B cell (primary cell): ENCODE data around the gene LPIN3. TPM values are rescaled to one million over a fixed set of nuclear protein-coding genes. Genes with fewer than 3 reads are reported as not detected.

Experiments used
- ATAC-seq: fragments of 200-7000 bp; cut with Tn5 transposase; one replicate; pipeline ENCODE4 v1.10.0; 2021; ENCODE audit warnings: low read depth, mild to moderate bottlenecking, moderate number of reproducible peaks, moderate library complexity
- CTCF ChIA-PET: fragments of 350-600 bp; sonication (Branson Sonifier 250); formaldehyde crosslinking; loops from one replicate; lab custom pipeline; 2021; ENCODE audit warnings: antibody characterized with exemption, inconsistent platforms; lab: Charles Lee
- POLR2A ChIA-PET: fragments of 350-600 bp; sonication (Branson Sonifier 250); formaldehyde crosslinking; loops from one replicate; lab custom pipeline; 2021; ENCODE audit warnings: antibody characterized with exemption; lab: Charles Lee
- DNase-seq: peaks from one replicate; pipeline ENCODE4 v3.0.0; 2013
- H2AFZ ChIP-seq: 2 replicates; pipeline ENCODE4 v1.6.1; 2012; ENCODE audit warnings: mild to moderate bottlenecking, low read depth, low read length; ENCODE audit not compliant: insufficient read depth, poor library complexity, severe bottlenecking
- H3K27ac ChIP-seq, 2 donors: 1 replicate in 1 of 2; 2 replicates in 1 of 2; pipeline ENCODE4 v1.5.1; 2012 to 2013; ENCODE audit warnings: low read length in 2 of 2, mild to moderate bottlenecking in 2 of 2, moderate library complexity in 1 of 2
- H3K27me3 ChIP-seq, 4 experiments: fragments of 200-600 bp in 1 of 4; sonication (generic) in 1 of 4; replicated peaks in 1 of 4; 1 replicate in 2 of 4; 2 replicates in 2 of 4; pipeline versions ENCODE4 v1.6.1 to v1.7.0; 2013 to 2016; ENCODE audit warnings: low read length in 3 of 4, mild to moderate bottlenecking in 2 of 4, mixed read lengths in 1 of 4, moderate library complexity in 1 of 4; ENCODE audit not compliant: insufficient read depth in 4 of 4, control insufficient read depth in 3 of 4; ENCODE audit errors: control extremely low read depth in 1 of 4
- H3K36me3 ChIP-seq, 2 experiments: replicated peaks in 1 of 2; 1 replicate in 1 of 2; 2 replicates in 1 of 2; pipeline versions ENCODE4 v1.6.1 to v1.7.1; 2013; ENCODE audit warnings: low read length in 1 of 2; ENCODE audit not compliant: insufficient read depth in 2 of 2, control insufficient read depth in 1 of 2; ENCODE audit errors: control extremely low read depth in 1 of 2, extremely low read depth in 1 of 2
- H3K4me1 ChIP-seq, 2 donors: fragments of 200-600 bp in 1 of 2; sonication (generic) in 1 of 2; 1 replicate in 1 of 2; 2 replicates in 1 of 2; pipeline versions ENCODE4 v1.5.1 to v1.6.1; 2013 to 2017; ENCODE audit warnings: low read length in 2 of 2; ENCODE audit not compliant: control insufficient read depth in 2 of 2, insufficient read depth in 2 of 2
- H3K4me2 ChIP-seq: replicated peaks from 2 replicates; pipeline ENCODE3; 2012; ENCODE audit warnings: mild to moderate bottlenecking, low read depth, low read length; ENCODE audit not compliant: poor library complexity, severe bottlenecking
- H3K4me3 ChIP-seq, 5 experiments: fragments of 200-600 bp in 1 of 5; sonication (generic) in 1 of 5; 1 replicate in 3 of 5; 2 replicates in 2 of 5; pipeline versions ENCODE4 v1.5.1 to v1.7.0; 2011 to 2016; ENCODE audit warnings: low read length in 4 of 5, mild to moderate bottlenecking in 4 of 5, low read depth in 2 of 5, control low read depth in 1 of 5, moderate library complexity in 1 of 5; ENCODE audit not compliant: insufficient read depth in 1 of 5; ENCODE audit errors: control extremely low read depth in 1 of 5, extremely low read depth in 1 of 5
- H3K79me2 ChIP-seq: fragments of 200-600 bp; sonication (generic); one replicate; pipeline ENCODE4 v1.6.0; 2016; ENCODE audit warnings: low read length; ENCODE audit not compliant: control insufficient read depth, insufficient read depth
- H3K9ac ChIP-seq: fragments of 200-600 bp; sonication (generic); 2 replicates; pipeline ENCODE4 v1.6.1; 2017; ENCODE audit warnings: mild to moderate bottlenecking, low read length, moderate library complexity
- H3K9me3 ChIP-seq, 3 donors: one replicate each; pipeline versions ENCODE4 v1.6.1 to v1.7.1; 2013; ENCODE audit warnings: low read length in 2 of 3; ENCODE audit not compliant: control insufficient read depth in 2 of 3, insufficient read depth in 1 of 3; ENCODE audit errors: control extremely low read depth in 1 of 3
- H4K20me1 ChIP-seq: 2 replicates; pipeline ENCODE4 v1.6.0; 2012; ENCODE audit warnings: mild to moderate bottlenecking, low read length; ENCODE audit not compliant: insufficient read depth, control insufficient read depth, poor library complexity, severe bottlenecking
- H3K27ac Mint-ChIP-seq: one replicate; pipeline ENCODE4 v1.8.0; 2021; ENCODE audit warnings: mixed read lengths
- H3K27me3 Mint-ChIP-seq: one replicate; pipeline ENCODE4 v1.8.0; 2021; ENCODE audit warnings: mixed read lengths
- H3K4me1 Mint-ChIP-seq: one replicate; pipeline ENCODE4 v1.8.0; 2021; ENCODE audit warnings: mixed read lengths
- H3K4me3 Mint-ChIP-seq: one replicate; pipeline ENCODE4 v1.8.0; 2021; ENCODE audit warnings: mixed read lengths
- H3K9me3 Mint-ChIP-seq: one replicate; pipeline ENCODE4 v1.8.0; 2022; ENCODE audit warnings: mixed read lengths; ENCODE audit not compliant: insufficient read depth
- EZH2 ChIP-seq: IDR thresholded peaks from 2 replicates; pipeline ENCODE4 v1.6.1; 2012; ENCODE audit warnings: borderline replicate concordance, low read depth, mild to moderate bottlenecking, moderate library complexity, low read length; ENCODE audit not compliant: insufficient read depth, poor library complexity, severe bottlenecking
- WGBS: methylation state at CpG from one replicate; pipeline ENCODE4 v1.1.5; 2013; ENCODE audit warnings: missing lambda C conversion rate; ENCODE audit not compliant: insufficient coverage; 5-methylcytosine and 5-hydroxymethylcytosine counted together
- intact Hi-C: fragments of 100-400 bp; cut with micrococcal nuclease; formaldehyde crosslinking; loops from one replicate; pipeline ENCODE4 v1.10.0; 2022
- polyA plus RNA-seq: library from polyadenylated mRNA; depleted of rRNA; stranded (reverse); fragments of >200 nt; gene quantifications from 2 replicates; pipeline ENCODE4 v1.2.3, GENCODE V29; 2012
- total RNA-seq, 2 donors: library from RNA; stranded (reverse); fragments of 120-200 nt in 1 of 2; gene quantifications; 1 replicate in 1 of 2; 2 replicates in 1 of 2; pipeline versions ENCODE4 v1.2.3 to v1.2.4, GENCODE V29; 2013 to 2022
- TF ChIP-seq, protein P1 (sequence below): fragments of 200-600 bp; IDR thresholded peaks from one replicate; pipeline ENCODE4 v1.8.0; 2022; ENCODE audit warnings: antibody characterized with exemption, mild to moderate bottlenecking

LPIN3 gene
- total and polyA plus RNA-seq, 2 donors (not counting 1 experiment from before 2014, with no cell fraction given): 0.84 to 1.2 TPM

DNA sequence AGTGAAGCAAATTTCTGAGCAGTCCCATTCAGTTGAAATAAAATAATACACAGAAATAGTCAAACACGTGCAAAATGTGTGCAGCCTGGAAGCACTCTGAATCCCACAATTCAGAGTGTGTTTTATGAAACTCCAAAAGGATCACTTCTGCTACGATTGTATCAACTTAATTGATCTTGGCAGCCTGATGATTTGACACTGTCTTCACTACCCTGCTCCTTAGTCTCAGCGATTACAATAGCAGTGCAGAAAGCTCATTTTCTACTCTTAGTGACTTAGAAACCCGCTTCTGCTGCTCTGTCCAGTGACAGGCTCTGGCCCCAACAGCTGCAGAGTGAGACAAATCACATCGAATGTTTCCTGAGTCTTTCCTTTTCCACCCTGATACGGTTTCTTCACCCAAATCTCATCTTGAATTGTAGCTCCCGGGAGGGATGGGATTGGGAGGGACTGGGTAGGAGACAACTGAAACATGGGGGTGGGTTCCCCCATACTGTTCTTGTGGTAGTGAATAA is 42.2 kb downstream of the LPIN3 start:
- DNase-seq (no peak), ATAC-seq (no peak)
- no peak overlapping the region for H3K27ac Mint-ChIP-seq
- no peaks in the 10 kb centered on the region for H3K36me3 ChIP-seq
- no peaks in the 10 kb centered on the region for H3K9me3 Mint-ChIP-seq
- H3K9me3 ChIP-seq: peaks cover 0 to 4% (median 0%) of the 10 kb centered on the region in 3 donors
- H3K4me3 Mint-ChIP-seq: no peak overlapping the region
- no peak overlapping the region for H3K4me2 ChIP-seq
- H3K79me2 ChIP-seq: no peaks in the 10 kb centered on the region
- H3K4me1 ChIP-seq: peaks cover 0 to 2% of the 10 kb centered on the region in 2 donors
- H3K27ac ChIP-seq: no peak overlapping the region
- ChIA-PET CTCF (no interaction called here), POLR2A (no interaction called here)
- H3K9ac ChIP-seq: no peak overlapping the region
- no peaks in the 10 kb centered on the region for H3K4me1 Mint-ChIP-seq
- no peaks in the 10 kb centered on the region for H4K20me1 ChIP-seq
- peaks cover 31% of the 10 kb centered on the region for H3K27me3 Mint-ChIP-seq
- TF ChIP-seq, protein P1, sequence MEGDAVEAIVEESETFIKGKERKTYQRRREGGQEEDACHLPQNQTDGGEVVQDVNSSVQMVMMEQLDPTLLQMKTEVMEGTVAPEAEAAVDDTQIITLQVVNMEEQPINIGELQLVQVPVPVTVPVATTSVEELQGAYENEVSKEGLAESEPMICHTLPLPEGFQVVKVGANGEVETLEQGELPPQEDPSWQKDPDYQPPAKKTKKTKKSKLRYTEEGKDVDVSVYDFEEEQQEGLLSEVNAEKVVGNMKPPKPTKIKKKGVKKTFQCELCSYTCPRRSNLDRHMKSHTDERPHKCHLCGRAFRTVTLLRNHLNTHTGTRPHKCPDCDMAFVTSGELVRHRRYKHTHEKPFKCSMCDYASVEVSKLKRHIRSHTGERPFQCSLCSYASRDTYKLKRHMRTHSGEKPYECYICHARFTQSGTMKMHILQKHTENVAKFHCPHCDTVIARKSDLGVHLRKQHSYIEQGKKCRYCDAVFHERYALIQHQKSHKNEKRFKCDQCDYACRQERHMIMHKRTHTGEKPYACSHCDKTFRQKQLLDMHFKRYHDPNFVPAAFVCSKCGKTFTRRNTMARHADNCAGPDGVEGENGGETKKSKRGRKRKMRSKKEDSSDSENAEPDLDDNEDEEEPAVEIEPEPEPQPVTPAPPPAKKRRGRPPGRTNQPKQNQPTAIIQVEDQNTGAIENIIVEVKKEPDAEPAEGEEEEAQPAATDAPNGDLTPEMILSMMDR: no peak
- TF ChIP-seq EZH2: no peak
- 82% methylated on average over 4 of the region's 7 CpGs for WGBS
- intact Hi-C loops: no loop called here
- no peak overlapping the region for H3K4me3 ChIP-seq
- H2AFZ ChIP-seq: no peak overlapping the region
- H3K27me3 ChIP-seq: peaks cover 0 to 3% (median 1%) of the 10 kb centered on the region in 4 experiments

DNA sequence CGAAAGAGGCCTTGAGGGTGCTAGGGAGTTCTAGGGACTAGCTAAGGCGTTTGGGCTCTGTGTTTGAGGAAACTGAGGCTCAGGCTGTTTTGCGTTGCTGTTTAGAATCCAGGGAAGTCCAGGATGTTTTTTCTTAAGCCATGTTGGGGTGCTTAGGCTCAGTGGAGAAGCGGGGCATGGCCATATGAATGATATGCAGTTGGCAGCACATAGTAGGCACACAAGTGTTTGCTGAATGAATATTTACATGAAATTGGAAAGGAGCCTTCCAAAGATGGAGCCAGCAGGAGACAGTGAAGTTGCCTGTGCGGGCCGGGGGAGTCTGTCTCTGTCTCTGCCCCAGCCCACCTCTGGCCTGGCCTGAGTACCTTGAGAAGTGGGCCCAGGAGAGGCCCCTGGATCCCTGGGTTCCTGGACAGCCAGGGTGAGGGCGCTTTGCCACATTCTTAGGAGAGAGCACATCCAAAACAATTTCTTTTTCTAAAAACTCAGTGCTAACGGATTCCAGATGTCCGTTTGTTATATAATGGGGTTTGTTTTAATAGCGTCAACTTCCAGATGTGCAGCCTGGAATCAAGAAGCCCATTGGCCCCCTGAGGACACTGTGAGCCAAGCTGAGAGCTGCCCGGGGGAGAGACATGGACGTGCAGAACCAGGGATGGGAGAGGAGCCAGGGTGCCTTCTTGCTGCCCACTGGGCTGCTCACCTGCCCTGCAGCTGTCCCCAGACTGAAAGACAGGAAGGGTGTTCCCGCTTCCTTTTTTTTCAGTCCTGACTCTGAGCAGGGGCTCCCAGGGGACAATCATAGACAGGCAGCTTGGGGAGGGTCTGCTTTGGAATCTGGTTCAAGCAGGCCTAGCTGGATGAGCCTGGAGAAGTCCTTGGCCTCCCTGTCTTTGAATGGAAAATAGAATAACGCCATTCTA is 46.1 kb downstream of the LPIN3 start:
- POLR2A ChIA-PET: no interaction called here
- Histone ChIP-seq H4K20me1 (no peaks in the 10 kb centered on the region), H3K27ac (no peak overlapping the region), H3K4me2 (no peak overlapping the region), H3K36me3 (no peaks in the 10 kb centered on the region), H3K9ac (no peak overlapping the region), H3K4me1 (peaks cover 0 to 2% of the 10 kb centered on the region in 2 donors), H3K79me2 (no peaks in the 10 kb centered on the region), H2AFZ (no peak overlapping the region), H3K4me3 (no peak overlapping the region), H3K9me3 (peaks cover 0 to 10% (median 0%) of the 10 kb centered on the region in 3 donors), H3K27me3 (no peaks in the 10 kb centered on the region)
- ATAC-seq (no peak), DNase-seq (no peak)
- CTCF ChIA-PET: no interaction called here
- Mint-ChIP-seq H3K4me3 (no peak overlapping the region), H3K9me3 (no peaks in the 10 kb centered on the region), H3K27ac (no peak overlapping the region), H3K4me1 (no peaks in the 10 kb centered on the region), H3K27me3 (peaks cover 23% of the 10 kb centered on the region)
- 94% methylated on average over 12 of the region's 14 CpGs for WGBS
- intact Hi-C loops: no loop called here
- TF ChIP-seq, protein P1: no peak
- no peak for TF ChIP-seq EZH2
